IPS-18a (cell line): Measurements from ENCODE around the gene SOCS3.

ENCODE experiments used
- H3K27ac ChIP-seq: one replicate; pipeline ENCODE4 v1.5.1; 2013; ENCODE audit warnings: low read length
- H3K27me3 ChIP-seq: one replicate; pipeline ENCODE4 v1.6.1; 2013; ENCODE audit warnings: mild to moderate bottlenecking, low read length; ENCODE audit not compliant: control insufficient read depth, insufficient read depth
- H3K36me3 ChIP-seq: one replicate; pipeline ENCODE4 v1.6.1; 2013; ENCODE audit warnings: low read depth, low read length; ENCODE audit not compliant: control insufficient read depth
- H3K4me1 ChIP-seq: one replicate; pipeline ENCODE4 v1.6.1; 2013; ENCODE audit warnings: low read depth, low read length; ENCODE audit not compliant: control insufficient read depth
- H3K4me3 ChIP-seq: one replicate; pipeline ENCODE4 v1.5.1; 2013; ENCODE audit warnings: low read length
- H3K9ac ChIP-seq: one replicate; pipeline ENCODE4 v1.6.1; 2013; ENCODE audit warnings: mild to moderate bottlenecking, low read length, moderate library complexity
- H3K9me3 ChIP-seq: one replicate; pipeline ENCODE4 v1.6.1; 2013; ENCODE audit warnings: low read depth, low read length; ENCODE audit not compliant: control insufficient read depth

Gene SOCS3

GRCh38 chr17:78330570-78331224 lies 29.2 kb downstream of the SOCS3 start:
- Histone ChIP-seq H3K9ac (no peak overlapping the region), H3K4me3 (no peak overlapping the region), H3K4me1 (no peaks in the 10 kb centered on the region), H3K9me3 (no peaks in the 10 kb centered on the region), H3K27ac (no peak overlapping the region), H3K27me3 (no peaks in the 10 kb centered on the region), H3K36me3 (no peaks in the 10 kb centered on the region)

GRCh38 chr17:78329263-78330059 lies 30.4 kb downstream of the SOCS3 start:
- Histone ChIP-seq H3K4me3 (no peak overlapping the region), H3K27me3 (no peaks in the 10 kb centered on the region), H3K9me3 (no peaks in the 10 kb centered on the region), H3K4me1 (peaks cover 10% of the 10 kb centered on the region), H3K9ac (no peak overlapping the region), H3K27ac (no peak overlapping the region), H3K36me3 (no peaks in the 10 kb centered on the region)

DNA sequence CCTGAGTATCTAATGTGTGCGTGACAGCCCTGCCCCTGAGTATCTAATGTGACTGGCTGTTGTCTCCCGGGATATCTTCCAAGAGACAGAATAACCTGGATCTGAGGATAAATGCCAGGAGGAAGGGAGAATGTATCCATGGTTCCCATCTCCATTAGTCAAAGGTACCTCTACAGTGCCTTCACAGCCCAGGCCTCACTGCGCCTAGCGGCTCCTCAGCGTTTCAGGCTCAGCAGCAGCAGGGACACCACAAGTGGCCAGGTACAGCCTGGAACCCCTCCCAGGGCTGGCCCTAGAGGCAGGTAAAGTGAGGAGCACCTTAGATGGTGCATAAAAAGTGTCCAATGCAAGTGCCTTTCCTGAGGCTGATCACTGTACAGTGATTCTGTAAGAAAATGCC lies 32.0 kb downstream of the SOCS3 start:
- no peak overlapping the region for H3K9ac ChIP-seq
- no peak overlapping the region for H3K27ac ChIP-seq
- peaks cover 14% of the 10 kb centered on the region for H3K4me1 ChIP-seq
- no peaks in the 10 kb centered on the region for H3K27me3 ChIP-seq
- no peaks in the 10 kb centered on the region for H3K9me3 ChIP-seq
- no peak overlapping the region for H3K4me3 ChIP-seq
- no peaks in the 10 kb centered on the region for H3K36me3 ChIP-seq

DNA sequence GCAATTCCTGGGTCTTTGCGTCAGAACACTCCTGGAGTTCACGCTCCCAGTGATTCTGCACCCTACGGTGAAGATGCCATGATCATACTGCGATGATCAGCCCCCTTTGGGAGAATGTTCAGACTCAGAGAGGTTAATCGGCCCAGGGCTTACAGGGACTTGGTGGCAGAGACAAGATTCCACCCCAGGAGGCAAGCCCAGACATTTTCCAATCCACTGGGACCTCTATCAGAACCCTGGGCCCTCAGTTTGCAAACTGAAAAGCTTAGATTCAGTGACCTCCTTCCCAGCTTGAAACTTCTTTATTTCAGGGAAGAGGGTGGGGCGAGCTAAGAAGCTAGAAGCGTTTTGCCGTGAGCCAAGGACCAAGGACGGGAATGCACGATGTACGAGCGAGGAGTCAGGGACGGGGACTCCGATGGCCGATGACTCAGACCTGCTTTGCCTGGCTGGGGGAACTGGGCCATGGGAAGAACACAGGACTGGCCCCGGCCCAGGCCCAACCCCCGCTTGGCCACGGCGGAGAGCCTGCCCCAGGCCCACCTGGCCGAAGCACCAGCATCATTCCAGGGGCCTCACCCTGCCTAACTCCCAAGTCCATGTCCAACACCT lies 34.7 kb downstream of the SOCS3 start:
- H3K9ac ChIP-seq, result no peak overlapping the region
- no peak overlapping the region for H3K4me3 ChIP-seq
- no peak overlapping the region for H3K27ac ChIP-seq
- peaks cover 14% of the 10 kb centered on the region for H3K4me1 ChIP-seq
- no peaks in the 10 kb centered on the region for H3K36me3 ChIP-seq
- no peaks in the 10 kb centered on the region for H3K27me3 ChIP-seq
- no peaks in the 10 kb centered on the region for H3K9me3 ChIP-seq

- H3K36me3 ChIP-seq, result no peaks in the 10 kb centered on the region
- no peaks in the 10 kb centered on the region for H3K27me3 ChIP-seq
- no peak overlapping the region for H3K4me3 ChIP-seq
- H3K9me3 ChIP-seq, result no peaks in the 10 kb centered on the region
- peaks cover 14% of the 10 kb centered on the region for H3K4me1 ChIP-seq
- no peak overlapping the region for H3K27ac ChIP-seq
- no peak overlapping the region for H3K9ac ChIP-seq
Observed at GRCh38 chr17:78324391-78325075, 35.3 kb downstream of the SOCS3 start.

- H3K4me1 ChIP-seq, result peaks cover 14% of the 10 kb centered on the region
- H3K9ac ChIP-seq, result no peak overlapping the region
- H3K27me3 ChIP-seq, result no peaks in the 10 kb centered on the region
- no peak overlapping the region for H3K4me3 ChIP-seq
- H3K9me3 ChIP-seq, result no peaks in the 10 kb centered on the region
- H3K27ac ChIP-seq, result no peak overlapping the region
- H3K36me3 ChIP-seq, result no peaks in the 10 kb centered on the region
Observed at GRCh38 chr17:78323826-78324390, 36.0 kb downstream of the SOCS3 start.

GRCh38 chr17:78322858-78323455 lies 36.9 kb downstream of the SOCS3 start:
- H3K9ac ChIP-seq, result no peak overlapping the region
- no peaks in the 10 kb centered on the region for H3K36me3 ChIP-seq
- H3K9me3 ChIP-seq, result no peaks in the 10 kb centered on the region
- H3K27ac ChIP-seq, result no peak overlapping the region
- H3K27me3 ChIP-seq, result no peaks in the 10 kb centered on the region
- peaks cover 14% of the 10 kb centered on the region for H3K4me1 ChIP-seq
- H3K4me3 ChIP-seq, result no peak overlapping the region

DNA sequence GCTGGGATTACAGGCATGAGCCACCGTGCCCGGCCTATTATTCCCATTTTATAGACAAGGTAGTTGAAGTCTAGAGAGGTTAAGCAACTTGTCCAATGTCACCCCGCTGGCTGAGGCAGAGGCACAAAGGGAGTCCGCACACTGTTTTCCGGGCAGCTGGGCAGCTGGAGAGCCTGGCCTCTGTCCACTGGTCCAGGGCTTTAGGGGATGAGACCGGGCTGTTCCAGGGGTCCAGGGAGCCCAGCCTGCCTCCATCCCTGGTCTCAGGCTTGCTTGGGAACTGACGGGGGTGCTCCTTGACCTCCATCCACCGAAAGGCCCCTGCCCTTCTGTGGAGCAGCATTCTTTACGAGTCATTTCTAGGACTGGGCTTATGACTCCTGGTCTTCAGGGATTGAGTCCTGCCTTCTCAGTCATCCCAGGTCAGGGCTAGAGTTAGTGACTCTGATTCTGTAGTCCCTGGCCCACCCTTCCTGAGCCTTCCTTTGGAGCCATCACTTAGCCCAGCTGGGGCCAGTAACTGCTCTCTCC lies 37.5 kb downstream of the SOCS3 start:
- H3K4me3 ChIP-seq, result no peak overlapping the region
- no peaks in the 10 kb centered on the region for H3K9me3 ChIP-seq
- H3K36me3 ChIP-seq, result no peaks in the 10 kb centered on the region
- H3K9ac ChIP-seq, result no peak overlapping the region
- H3K27ac ChIP-seq, result no peak overlapping the region
- H3K27me3 ChIP-seq, result no peaks in the 10 kb centered on the region
- H3K4me1 ChIP-seq, result peaks cover 14% of the 10 kb centered on the region

DNA sequence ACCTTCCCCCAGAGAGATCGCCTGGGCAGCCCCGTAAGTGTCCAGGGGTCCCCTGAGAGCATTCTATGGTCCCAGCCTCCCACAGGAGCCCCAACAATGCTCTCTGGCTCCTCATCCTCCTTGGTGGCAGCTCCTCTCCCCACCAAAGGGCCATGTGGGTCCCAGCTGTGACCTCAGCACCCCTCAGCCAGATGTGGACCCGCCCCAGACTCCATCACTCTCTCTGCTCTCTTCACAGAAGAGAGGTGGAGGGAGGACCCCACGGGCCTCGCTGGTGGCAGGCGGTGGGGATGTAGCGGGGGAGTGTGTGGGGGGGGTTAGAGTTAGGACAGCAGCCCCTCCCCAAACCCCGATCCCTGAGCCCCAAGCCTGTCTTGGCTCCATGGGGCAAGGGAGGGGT lies 41.0 kb downstream of the SOCS3 start:
- H3K9me3 ChIP-seq, result no peaks in the 10 kb centered on the region
- no peaks in the 10 kb centered on the region for H3K36me3 ChIP-seq
- no peak overlapping the region for H3K4me3 ChIP-seq
- no peak overlapping the region for H3K27ac ChIP-seq
- no peaks in the 10 kb centered on the region for H3K27me3 ChIP-seq
- peaks cover 22% of the 10 kb centered on the region for H3K4me1 ChIP-seq
- H3K9ac ChIP-seq, result no peak overlapping the region

DNA sequence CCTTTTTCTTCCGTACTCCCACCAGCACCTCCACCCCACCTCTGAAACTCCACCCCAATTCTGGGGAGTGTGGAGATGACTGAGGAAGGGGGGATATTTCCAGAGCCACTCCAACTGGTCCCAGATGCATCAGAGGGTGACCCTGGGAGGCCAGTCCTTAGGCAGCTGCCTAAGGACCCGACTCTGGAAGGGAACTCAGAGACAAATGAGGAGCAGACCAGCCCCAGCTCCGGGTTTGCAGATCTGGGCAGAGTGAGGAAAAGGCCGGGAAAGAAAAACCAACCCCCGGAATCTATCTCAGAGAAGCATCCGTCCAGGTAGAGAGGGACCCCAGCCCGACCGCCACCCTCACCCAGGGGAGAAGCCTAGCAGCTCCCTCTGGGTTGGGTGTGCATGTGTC lies 41.5 kb downstream of the SOCS3 start:
- Histone ChIP-seq H3K36me3 (no peaks in the 10 kb centered on the region), H3K4me1 (peaks cover 22% of the 10 kb centered on the region), H3K9me3 (no peaks in the 10 kb centered on the region), H3K27ac (no peak overlapping the region), H3K4me3 (no peak overlapping the region), H3K9ac (no peak overlapping the region), H3K27me3 (no peaks in the 10 kb centered on the region)
